Fibroblast of villous mesenchyme (primary cell): ENCODE measurements around the gene C11orf16. TPM values are rescaled to one million over a fixed set of nuclear protein-coding genes. Genes with fewer than 3 reads are reported as not detected.
"Not testable (repeated sequence)": the region's sequence is repeated elsewhere in the genome, so short reads cannot be mapped to it uniquely, and the experiment has no call there.

Source experiments
- DNase-seq: peaks from one replicate; pipeline ENCODE4 v3.0.0-alpha.2; 2010; ENCODE audit warnings: low read depth
- H3K4me3 ChIP-seq: 2 replicates; pipeline ENCODE4 v1.5.1; 2011; ENCODE audit warnings: low read depth, mild to moderate bottlenecking, low read length
- total RNA-seq: library from RNA; depleted of rRNA; stranded (reverse); fragments of >200 nt; gene quantifications from 2 replicates; pipeline ENCODE4 v1.2.3, GENCODE V29; 2012
- TF ChIP-seq, protein P1 (sequence below): IDR thresholded peaks from 2 replicates; pipeline ENCODE4 v1.5.1; 2012; ENCODE audit warnings: low read depth, mild to moderate bottlenecking, low read length; ENCODE audit not compliant: insufficient read depth

C11orf16 gene
- total RNA-seq, 1 donor, result not detected

GRCh38 chr11:8911029-8911823 is 21.5 kb downstream of the C11orf16 start, which contains the start of gene AKIP1:
Gene AKIP1, plus strand, starts transcription at chr11:8911189. Its CDS starts 261 bp downstream, at chr11:8911450.
- H3K4me3 ChIP-seq, result peak within 1 kb of the TSS; percentile 86
- TF ChIP-seq, protein P1, sequence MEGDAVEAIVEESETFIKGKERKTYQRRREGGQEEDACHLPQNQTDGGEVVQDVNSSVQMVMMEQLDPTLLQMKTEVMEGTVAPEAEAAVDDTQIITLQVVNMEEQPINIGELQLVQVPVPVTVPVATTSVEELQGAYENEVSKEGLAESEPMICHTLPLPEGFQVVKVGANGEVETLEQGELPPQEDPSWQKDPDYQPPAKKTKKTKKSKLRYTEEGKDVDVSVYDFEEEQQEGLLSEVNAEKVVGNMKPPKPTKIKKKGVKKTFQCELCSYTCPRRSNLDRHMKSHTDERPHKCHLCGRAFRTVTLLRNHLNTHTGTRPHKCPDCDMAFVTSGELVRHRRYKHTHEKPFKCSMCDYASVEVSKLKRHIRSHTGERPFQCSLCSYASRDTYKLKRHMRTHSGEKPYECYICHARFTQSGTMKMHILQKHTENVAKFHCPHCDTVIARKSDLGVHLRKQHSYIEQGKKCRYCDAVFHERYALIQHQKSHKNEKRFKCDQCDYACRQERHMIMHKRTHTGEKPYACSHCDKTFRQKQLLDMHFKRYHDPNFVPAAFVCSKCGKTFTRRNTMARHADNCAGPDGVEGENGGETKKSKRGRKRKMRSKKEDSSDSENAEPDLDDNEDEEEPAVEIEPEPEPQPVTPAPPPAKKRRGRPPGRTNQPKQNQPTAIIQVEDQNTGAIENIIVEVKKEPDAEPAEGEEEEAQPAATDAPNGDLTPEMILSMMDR, result no peak
- peak; percentile 96 for DNase-seq

DNA sequence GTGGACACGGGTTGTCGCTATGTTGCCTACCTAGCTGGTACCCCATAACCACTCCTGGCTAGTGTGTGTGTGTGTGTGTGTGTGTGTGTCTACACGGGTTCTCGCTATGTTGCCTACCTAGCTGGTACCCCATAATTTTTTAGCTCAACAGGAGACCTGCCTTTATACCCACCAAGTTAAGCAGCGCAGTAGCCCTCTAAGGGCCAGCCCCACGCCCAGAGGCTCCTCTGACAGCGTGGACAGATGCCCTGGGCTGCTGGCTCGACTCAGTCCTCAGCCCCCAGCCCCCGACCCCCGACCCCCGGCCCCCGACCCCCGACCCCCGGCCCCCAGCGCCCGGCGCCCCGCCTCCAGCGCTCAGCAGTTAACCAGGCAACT is 22.1 kb downstream of the C11orf16 start:
- TF ChIP-seq, protein P1, result no peak
- H3K4me3 ChIP-seq, result peak overlapping the region; percentile 86
- no peak for DNase-seq

GRCh38 chr11:8908099-8908498 is 24.6 kb downstream of the C11orf16 start:
- DNase-seq, result no peak
- no peak overlapping the region for H3K4me3 ChIP-seq
- TF ChIP-seq, protein P1, result no peak

GRCh38 chr11:8907116-8907515 is 25.6 kb downstream of the C11orf16 start:
- TF ChIP-seq, protein P1, result no peak
- H3K4me3 ChIP-seq, result no peak overlapping the region
- DNase-seq, result no peak

- peak; percentile 89 for DNase-seq
- H3K4me3 ChIP-seq, result no peak overlapping the region
- TF ChIP-seq, protein P1, result no peak
These were observed 27.1 kb downstream of the C11orf16 start for GRCh38 chr11:8905528-8906165.

- no peak overlapping the region for H3K4me3 ChIP-seq
- no peak for DNase-seq
- TF ChIP-seq, protein P1, result no peak
These were observed 33.5 kb downstream of the C11orf16 start for GRCh38 chr11:8899119-8899753.

DNA sequence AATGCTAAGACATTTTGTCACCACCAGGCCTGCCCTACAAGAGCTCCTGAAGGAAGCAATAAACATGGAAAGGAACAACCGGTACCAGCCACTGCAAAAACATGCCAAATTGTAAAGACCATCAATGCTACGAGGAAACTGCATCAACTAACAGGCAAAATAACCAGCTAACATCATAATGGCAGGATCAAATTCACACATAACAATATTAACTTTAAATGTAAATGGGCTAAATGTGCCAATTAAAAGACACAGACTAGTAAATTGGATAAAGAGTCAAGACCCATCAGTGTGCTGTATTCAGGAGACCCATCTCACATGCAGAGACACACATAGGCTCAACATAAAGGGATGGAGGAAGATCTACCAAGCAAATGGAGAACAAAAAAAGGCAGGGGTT is 41.6 kb downstream of the C11orf16 start:
- DNase-seq, H3K4me3 ChIP-seq: not testable (repeated sequence)
